Measurements from ENCODE around the gene COBLL1.

COBLL1 gene

GRCh38 chr2:164816900-164817299 is 24.7 kb downstream of the COBLL1 start:
- no peak for DNase-seq

GRCh38 chr2:164816046-164816445 is 25.6 kb downstream of the COBLL1 start:
- no peak for DNase-seq

GRCh38 chr2:164815071-164815793 is 26.4 kb downstream of the COBLL1 start:
- no peak for DNase-seq

DNA sequence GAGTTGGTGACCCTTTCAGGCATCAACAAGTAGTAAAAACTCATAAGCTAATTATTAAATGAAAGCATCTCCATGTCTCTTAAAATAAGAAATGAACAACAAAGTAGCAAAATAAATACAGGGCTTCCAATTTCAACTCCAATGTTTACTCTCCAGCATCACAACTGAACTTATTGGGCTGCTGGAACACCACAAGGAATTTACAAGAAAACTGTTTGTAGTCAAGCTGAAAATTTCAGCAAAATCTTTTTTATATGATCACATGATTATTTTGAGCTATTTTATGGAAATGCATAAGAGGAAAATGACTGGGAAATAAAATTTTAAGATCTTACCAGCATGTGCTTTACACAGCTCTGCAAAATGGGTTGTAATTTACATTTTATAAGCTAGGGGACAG is 28.1 kb downstream of the COBLL1 start:
- DNase-seq, result no peak

DNA sequence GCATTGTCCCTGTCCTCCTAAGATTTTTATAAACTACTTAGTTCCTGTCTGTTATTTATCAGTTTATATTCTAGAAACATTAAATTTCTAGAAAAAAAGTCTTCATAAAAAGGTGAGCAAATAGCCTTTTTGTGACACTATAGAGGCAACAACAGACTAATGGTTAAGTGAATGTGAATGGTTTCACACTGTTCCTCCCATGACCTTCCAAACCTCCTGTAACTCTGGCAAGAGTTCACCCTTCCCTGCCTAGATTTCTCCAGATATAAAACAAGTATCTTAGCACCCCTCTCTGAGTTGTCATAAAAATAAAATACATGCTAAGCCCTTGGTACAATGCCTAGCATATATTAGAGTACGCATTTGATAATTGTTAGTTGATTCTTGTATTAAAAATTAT is 29.2 kb downstream of the COBLL1 start:
- no peak for DNase-seq

DNA sequence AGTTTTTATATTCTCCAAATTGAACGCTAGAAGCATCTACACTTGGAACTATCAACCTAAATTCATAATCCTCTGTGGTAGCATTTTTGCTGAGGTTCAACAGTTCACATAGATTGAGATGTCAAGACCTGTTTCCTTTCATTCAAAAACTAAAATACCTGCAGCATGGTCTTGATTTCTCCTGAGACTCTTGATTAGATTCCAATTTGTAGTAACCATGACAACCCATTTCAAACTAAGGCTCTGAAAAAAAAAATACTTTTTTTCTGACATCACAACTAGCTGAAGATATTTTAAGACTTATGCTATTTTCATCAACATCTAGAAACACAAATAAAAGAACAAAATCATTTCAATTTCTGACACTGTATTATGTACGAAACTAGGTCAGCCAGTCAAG is 29.8 kb downstream of the COBLL1 start:
- DNase-seq, result no peak

GRCh38 chr2:164810843-164811242 is 30.8 kb downstream of the COBLL1 start:
- DNase-seq, result no peak

- no peak for DNase-seq
Measured at GRCh38 chr2:164808776-164809175, 32.8 kb downstream of the COBLL1 start.

DNA sequence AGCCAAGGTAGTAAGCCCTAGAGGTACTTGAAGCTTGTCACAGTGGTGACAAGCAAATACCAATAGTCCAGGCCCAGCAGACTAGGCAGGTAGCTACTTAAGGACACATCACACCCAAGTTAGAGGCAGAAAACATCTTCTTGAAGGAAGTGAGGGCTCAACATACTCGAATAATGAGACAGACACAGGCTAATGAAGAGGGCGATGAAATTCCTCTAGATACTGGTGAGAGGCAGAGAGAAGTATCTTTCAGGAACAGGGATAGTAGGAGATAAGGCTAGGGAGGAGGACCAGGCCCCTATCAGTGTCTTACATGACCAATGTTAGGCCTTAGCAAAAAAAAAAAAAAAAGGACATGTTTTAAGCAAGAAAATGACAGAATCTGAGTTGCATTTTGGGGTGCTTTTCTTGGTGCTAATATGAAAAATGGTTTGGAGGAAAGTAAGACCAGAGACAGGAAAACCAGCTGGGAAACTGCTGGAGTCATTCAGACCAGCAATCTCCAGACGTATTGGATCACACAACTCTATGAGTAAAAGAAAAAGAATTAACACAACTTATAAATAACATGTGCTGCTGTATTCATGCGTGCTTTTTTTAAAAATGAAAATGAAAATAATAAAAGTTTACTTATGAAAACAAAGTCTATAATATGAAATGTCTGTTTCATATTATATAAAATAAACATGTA is 37.7 kb downstream of the COBLL1 start:
- no peak for DNase-seq

- DNase-seq, result no peak
Measured at GRCh38 chr2:164802095-164802707, 39.4 kb downstream of the COBLL1 start.

GRCh38 chr2:164800572-164800971 is 41.1 kb downstream of the COBLL1 start:
- DNase-seq, result no peak

GRCh38 chr2:164797627-164798026 is 44.0 kb downstream of the COBLL1 start:
- DNase-seq, result no peak

DNA sequence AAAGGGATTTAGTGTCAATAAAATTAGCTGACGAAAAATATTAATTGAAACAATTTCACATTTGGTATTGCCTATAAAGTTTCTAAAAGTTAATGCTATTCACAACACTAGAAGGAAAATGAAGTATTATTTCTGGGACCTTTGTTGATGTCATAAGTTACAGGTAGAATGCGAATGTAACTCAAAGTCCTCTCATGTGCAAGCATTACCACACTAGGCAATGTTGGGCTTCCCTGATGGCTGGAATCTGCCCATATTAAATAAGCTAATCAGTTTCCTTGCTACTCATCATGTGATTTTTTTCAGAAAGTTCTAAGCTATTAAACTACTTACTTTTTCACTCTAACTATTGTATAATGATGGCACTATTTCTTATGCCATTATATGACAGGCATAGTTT is 44.6 kb downstream of the COBLL1 start:
- no peak for DNase-seq

DNA sequence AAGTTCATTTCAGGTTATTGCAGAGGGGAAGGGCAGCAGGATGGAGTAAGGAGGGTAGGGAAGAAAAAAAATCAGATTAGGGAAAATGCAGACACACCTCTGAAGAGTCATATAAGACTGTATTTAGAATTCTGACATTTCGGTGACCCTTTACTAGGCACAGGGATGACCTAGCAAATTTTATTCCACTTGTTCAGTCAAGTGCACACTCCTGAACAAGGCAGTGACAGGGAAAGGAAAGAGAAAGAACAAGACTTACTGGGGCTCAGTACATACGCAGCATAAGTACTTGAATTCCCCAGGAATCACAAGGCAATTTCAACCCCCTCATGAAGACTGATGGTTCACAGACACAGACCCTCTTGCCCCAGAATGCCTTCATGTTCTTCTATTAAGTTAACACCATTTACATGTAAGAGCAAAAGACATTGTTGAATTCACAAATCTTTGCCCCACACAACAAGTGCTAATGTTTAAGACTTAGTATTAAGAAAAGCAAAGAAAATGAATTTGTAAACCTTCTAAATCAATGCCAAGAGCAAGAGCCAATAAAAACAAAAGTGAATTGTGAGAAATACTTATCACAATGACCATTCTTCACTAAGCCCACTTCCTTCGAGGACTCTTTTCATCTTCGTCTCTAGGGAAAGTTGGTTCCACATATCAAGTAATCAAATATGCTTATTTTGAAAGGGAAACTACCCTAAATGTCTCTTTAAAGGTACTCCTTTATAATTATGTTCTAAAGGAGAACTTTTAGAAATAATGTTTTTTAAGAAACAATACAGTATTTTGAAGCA is 47.0 kb downstream of the COBLL1 start:
- no peak for DNase-seq

- no peak for DNase-seq
Measured at GRCh38 chr2:164794016-164794415, 47.6 kb downstream of the COBLL1 start.

GRCh38 chr2:164793529-164793928 is 48.1 kb downstream of the COBLL1 start:
- DNase-seq, result no peak

DNA sequence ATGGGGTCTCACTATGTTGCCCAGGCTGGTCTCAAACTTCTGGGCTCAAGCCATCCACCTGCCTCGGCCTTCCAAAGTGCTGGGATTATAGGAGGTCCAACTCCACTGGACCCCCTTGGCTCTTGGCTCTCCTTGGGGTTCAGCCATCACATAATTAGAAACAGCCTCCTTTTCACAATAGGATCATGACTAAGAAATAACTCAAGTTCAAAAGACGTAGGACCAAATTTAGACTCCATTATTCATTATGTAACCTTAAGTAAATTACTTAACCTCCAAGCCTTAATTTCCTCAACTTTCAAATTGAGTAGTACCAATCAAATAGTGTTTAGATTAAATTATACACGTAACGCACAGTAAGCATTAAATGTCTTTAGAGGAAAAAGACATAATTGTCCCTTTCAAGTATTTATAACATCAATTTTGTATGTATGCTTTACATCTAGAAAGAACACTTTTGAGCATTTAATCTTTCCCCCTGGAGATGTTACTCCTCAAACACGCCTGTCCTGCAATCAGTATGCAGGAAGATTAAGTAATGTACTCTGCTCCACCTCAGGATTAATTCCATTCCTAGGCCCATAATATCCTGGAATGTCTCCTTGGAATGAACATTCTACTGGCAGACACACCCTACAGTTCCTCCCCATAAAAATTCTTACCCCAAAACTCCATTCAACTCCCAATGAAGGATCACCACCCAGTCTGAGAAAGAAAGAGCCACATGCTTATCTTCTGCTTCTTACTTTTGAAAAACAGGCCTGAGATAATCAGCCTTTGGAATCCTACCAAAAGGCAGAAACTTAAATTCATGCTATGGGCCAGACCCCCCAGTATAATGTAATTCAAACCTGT is 49.1 kb downstream of the COBLL1 start:
- DNase-seq, result no peak

- DNase-seq, result no peak
Measured at GRCh38 chr2:164789968-164790367, 51.7 kb downstream of the COBLL1 start.

DNA sequence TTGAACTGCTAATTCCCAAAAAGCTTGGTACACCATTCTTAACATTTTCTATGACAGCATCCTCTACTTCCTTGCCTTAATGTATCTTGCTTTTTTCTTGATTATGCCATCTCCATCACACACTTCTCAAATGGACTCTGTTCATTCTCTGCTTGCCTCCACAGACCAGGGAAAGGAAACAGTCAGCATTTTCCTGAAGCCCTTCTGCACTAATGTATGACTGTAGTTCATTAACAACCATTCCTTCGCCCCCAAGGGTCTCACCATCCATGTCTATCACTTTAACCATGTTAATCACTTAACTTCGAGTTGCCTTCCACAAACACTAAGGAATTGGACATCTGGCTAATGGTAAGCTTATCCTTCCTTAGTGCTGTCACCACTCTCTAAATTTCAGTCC is 54.8 kb downstream of the COBLL1 start:
- DNase-seq, result no peak

DNA sequence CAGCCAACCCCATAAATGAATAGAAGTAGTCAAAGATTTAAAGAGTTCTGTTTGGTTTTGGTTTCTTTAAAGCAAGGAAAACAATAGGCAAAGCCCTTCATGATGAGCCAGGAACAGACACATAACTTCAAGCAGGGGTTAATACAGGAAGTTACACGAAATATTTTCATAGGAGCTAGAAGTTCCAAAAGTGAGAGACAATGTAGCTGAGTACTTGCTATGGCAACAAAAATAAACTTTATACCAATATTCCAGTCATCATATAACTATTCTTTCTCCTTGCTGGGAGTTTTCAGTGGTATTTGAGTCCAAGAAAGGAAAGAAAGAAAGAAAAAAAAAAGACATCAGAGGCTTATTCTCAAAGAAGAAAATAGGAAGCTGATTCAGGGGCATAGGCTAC is 56.2 kb downstream of the COBLL1 start:
- DNase-seq, result no peak

DNA sequence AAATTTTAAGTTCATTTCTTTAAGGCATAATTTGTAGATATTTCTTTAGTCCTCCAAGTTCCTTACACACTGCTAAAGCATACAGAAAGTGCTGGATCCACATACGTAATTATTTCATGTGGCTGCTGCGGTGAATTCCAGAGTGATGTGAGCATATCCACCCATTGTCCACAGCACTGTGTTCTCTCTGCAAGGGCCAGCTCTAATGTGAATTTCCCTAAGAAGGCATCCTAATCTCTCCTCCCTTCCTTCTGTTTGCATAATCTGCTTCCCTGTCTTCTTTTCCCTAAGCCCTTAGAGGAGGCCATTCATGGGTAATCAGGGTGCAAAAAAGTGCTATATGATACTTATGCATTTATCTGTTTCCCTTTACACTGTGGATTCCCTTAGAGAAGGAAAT is 57.2 kb downstream of the COBLL1 start:
- DNase-seq, result no peak

GRCh38 chr2:164782323-164782722 is 59.3 kb downstream of the COBLL1 start:
- DNase-seq, result no peak

DNA sequence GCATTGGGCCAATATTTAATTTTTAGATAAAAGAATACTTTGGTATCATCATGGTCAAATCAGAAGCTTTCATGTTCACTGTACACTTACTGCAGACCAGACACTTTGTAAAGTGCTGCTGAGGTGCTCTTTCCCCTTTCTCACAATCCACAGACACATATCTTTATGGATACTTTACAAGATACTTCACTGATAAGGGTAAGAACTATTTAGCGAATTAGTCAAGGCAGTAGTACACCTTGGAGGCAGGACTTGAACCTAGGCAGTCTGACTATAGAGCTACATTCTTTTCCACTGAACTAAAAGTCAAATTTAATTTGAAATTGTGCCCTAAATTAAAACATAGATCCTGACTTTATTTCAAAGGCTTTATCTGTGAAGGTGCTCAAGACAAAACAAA is 60.2 kb downstream of the COBLL1 start:
- DNase-seq, result no peak
